ENCODE measurements around the gene CDC42EP5. TPM values are rescaled to one million over a fixed set of nuclear protein-coding genes. Genes with fewer than 3 reads are reported as not detected.
A peak's percentile ranks its signal among the peaks of the same experiment; 100 is the strongest.

CDC42EP5 gene
- total RNA-seq, 1 experiment from 2014 or later: 25.1 TPM

GRCh38 chr19:54432144-54432738, 40.9 kb downstream of the CDC42EP5 start:
- H3K4me3 ChIP-seq: peak overlapping the region; percentile 59; the same call in 1 of the 2 replicates
- no peaks in the 10 kb centered on the region for H3K79me2 ChIP-seq (ENCODE audit: low read depth)
- TF ChIP-seq, protein P1, sequence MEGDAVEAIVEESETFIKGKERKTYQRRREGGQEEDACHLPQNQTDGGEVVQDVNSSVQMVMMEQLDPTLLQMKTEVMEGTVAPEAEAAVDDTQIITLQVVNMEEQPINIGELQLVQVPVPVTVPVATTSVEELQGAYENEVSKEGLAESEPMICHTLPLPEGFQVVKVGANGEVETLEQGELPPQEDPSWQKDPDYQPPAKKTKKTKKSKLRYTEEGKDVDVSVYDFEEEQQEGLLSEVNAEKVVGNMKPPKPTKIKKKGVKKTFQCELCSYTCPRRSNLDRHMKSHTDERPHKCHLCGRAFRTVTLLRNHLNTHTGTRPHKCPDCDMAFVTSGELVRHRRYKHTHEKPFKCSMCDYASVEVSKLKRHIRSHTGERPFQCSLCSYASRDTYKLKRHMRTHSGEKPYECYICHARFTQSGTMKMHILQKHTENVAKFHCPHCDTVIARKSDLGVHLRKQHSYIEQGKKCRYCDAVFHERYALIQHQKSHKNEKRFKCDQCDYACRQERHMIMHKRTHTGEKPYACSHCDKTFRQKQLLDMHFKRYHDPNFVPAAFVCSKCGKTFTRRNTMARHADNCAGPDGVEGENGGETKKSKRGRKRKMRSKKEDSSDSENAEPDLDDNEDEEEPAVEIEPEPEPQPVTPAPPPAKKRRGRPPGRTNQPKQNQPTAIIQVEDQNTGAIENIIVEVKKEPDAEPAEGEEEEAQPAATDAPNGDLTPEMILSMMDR (conservative IDR thresholded peaks at IDR 0.05): no peak
- TF ChIP-seq EZH2 (IDR thresholded peaks at IDR 0.05; ENCODE audit: low read depth): no peak
- TSS peak; percentile 68 for BruUV-seq (replicated peaks)
- peak; percentile 87 to 100 for DNase-seq
- peaks cover 46% of the 10 kb centered on the region for H3K4me1 ChIP-seq (replicated peaks; ENCODE audit: insufficient read depth)
- H3K9me3 ChIP-seq (ENCODE audit: insufficient read depth, low read depth): no peaks in the 10 kb centered on the region
- no peaks in the 10 kb centered on the region for H3K27me3 ChIP-seq (ENCODE audit: insufficient read depth, low read depth)
- no peaks in the 10 kb centered on the region for H4K20me1 ChIP-seq (ENCODE audit: insufficient read depth)
- peak overlapping the region; percentile 77 for H3K4me2 ChIP-seq
- H2AFZ ChIP-seq: no peak overlapping the region
- H3K27ac ChIP-seq: peak overlapping the region; percentile 99
- no peaks in the 10 kb centered on the region for H3K9me2 ChIP-seq (ENCODE audit: insufficient read depth)
- peaks cover 45% of the 10 kb centered on the region for H3F3A ChIP-seq (ENCODE audit: insufficient read depth, low read depth)
- no peaks in the 10 kb centered on the region for H3K36me3 ChIP-seq (ENCODE audit: low read depth)
- CTCF ChIA-PET: interaction anchor here (0.6 kb wide), 1 partner anchor 14 kb away, joined by 3 read pairs; no protein-coding TSS in a partner anchor
- POLR2A ChIA-PET (ENCODE audit: unreplicated experiment): interaction anchor here (0.5 to 1.0 kb wide), 4 partner anchors 18 to 519 kb away, joined by 3 to 10 read pairs (median 4); partner anchors contain the start of genes CNOT3 and LENG9
- intact Hi-C loops (cut with micrococcal nuclease; ENCODE audit: unreplicated experiment): loop anchor here (1.0 kb wide), 1 partner anchor 16 kb away; no protein-coding TSS in a partner anchor

- Histone ChIP-seq H3K4me1 (replicated peaks; ENCODE audit: insufficient read depth) (peaks cover 53% of the 10 kb centered on the region), H3K27ac (peak overlapping the region; percentile 99), H3K79me2 (ENCODE audit: low read depth) (no peaks in the 10 kb centered on the region), H3F3A (ENCODE audit: insufficient read depth, low read depth) (peaks cover 42% of the 10 kb centered on the region), H3K9me2 (ENCODE audit: insufficient read depth) (no peaks in the 10 kb centered on the region), H2AFZ (no peak overlapping the region), H3K36me3 (ENCODE audit: low read depth) (no peaks in the 10 kb centered on the region), H4K20me1 (ENCODE audit: insufficient read depth) (no peaks in the 10 kb centered on the region), H3K4me2 (peak overlapping the region; percentile 77), H3K9me3 (ENCODE audit: insufficient read depth, low read depth) (no peaks in the 10 kb centered on the region), H3K27me3 (ENCODE audit: insufficient read depth, low read depth) (no peaks in the 10 kb centered on the region), H3K4me3 (peak overlapping the region; percentile 59; the same call in 1 of the 2 replicates)
- TF ChIP-seq EZH2 (IDR thresholded peaks at IDR 0.05; ENCODE audit: low read depth): no peak
- TF ChIP-seq, protein P1 (conservative IDR thresholded peaks at IDR 0.05): 0 out of 2 replicates have a peak, but pooled peaks have one; percentile 5
- no TSS peak for BruUV-seq (replicated peaks)
- ChIA-PET CTCF (interaction anchor here (0.5 to 0.6 kb wide), 2 partner anchors 15 to 1073 kb away, joined by 3 to 5 read pairs; no protein-coding TSS in a partner anchor), POLR2A (ENCODE audit: unreplicated experiment) (interaction anchor here (0.5 to 1.2 kb wide), 6 partner anchors 17 to 581 kb away, joined by 3 to 19 read pairs (median 8); partner anchors contain the start of genes LENG8 and LENG9)
- intact Hi-C loops (cut with micrococcal nuclease; ENCODE audit: unreplicated experiment): loop anchor here (1.0 kb wide), 1 partner anchor 33 kb away; no protein-coding TSS in a partner anchor
- peak; percentile 94 for DNase-seq
These were observed 41.7 kb downstream of the CDC42EP5 start for GRCh38 chr19:54431255-54431838.

All from PC-9 (cell line).